GM10248 (cell line): Measurements from ENCODE around the gene ABHD2.

ENCODE experiments used
- CTCF ChIA-PET: fragments of 300-600 bp; sonication (Branson Sonifier 250); formaldehyde crosslinking; extraction: SDS; loops from one replicate; lab custom pipeline; 2021; ENCODE audit warnings: antibody characterized with exemption; lab: Yijun Ruan, JAX
- POLR2A ChIA-PET: fragments of 350-650 bp; sonication (Branson Sonifier 250); formaldehyde crosslinking; extraction: SDS; loops from one replicate; lab custom pipeline; 2020; ENCODE audit warnings: antibody characterized with exemption; lab: Yijun Ruan, JAX
- DNase-seq: peaks from one replicate; pipeline ENCODE4 v3.0.0; 2012; ENCODE audit errors: extremely low spot score
- CTCF ChIP-seq: IDR thresholded peaks from 2 replicates; pipeline ENCODE4 v1.5.1; 2012; ENCODE audit warnings: mild to moderate bottlenecking, low read depth; ENCODE audit errors: extremely low read depth, missing control alignments, control extremely low read depth

The ABHD2 gene

GRCh38 chr15:89074402-89075012 is 13.7 kb upstream of the ABHD2 start:
- DNase-seq = no peak
- POLR2A ChIA-PET = no interaction called here
- TF ChIP-seq CTCF = no peak
- CTCF ChIA-PET = interaction anchor here (0.6 to 5.6 kb wide), 8 partner anchors 10 to 170 kb away, joined by 3 to 29 read pairs (median 3); no protein-coding TSS in a partner anchor

- CTCF ChIA-PET = interaction anchor here (0.6 to 5.6 kb wide), 8 partner anchors 9 to 170 kb away, joined by 3 to 29 read pairs (median 3); no protein-coding TSS in a partner anchor
- TF ChIP-seq CTCF = no peak
- POLR2A ChIA-PET = no interaction called here
- DNase-seq = no peak
Measured at GRCh38 chr15:89075101-89075640, 13.1 kb upstream of the ABHD2 start.

GRCh38 chr15:89075846-89076245 is 12.4 kb upstream of the ABHD2 start:
- DNase-seq = no peak
- CTCF ChIA-PET = interaction anchor here (0.9 to 5.6 kb wide), 2 partner anchors 18 to 95 kb away, joined by 3 to 29 read pairs; no protein-coding TSS in a partner anchor
- POLR2A ChIA-PET = no interaction called here
- TF ChIP-seq CTCF = no peak

GRCh38 chr15:89077750-89078149 is 10.5 kb upstream of the ABHD2 start:
- ChIA-PET CTCF (interaction anchor here (1.0 to 1.7 kb wide), 5 partner anchors 9 to 20 kb away, joined by 3 to 7 read pairs (median 4); no protein-coding TSS in a partner anchor), POLR2A (no interaction called here)
- DNase-seq = no peak
- TF ChIP-seq CTCF = no peak

- POLR2A ChIA-PET = no interaction called here
- TF ChIP-seq CTCF = no peak
- CTCF ChIA-PET = interaction anchor here (0.7 to 1.6 kb wide), 6 partner anchors 10 to 50 kb away, joined by 3 to 7 read pairs (median 3); no protein-coding TSS in a partner anchor
- DNase-seq = no peak
Measured at GRCh38 chr15:89078851-89079810, 9.1 kb upstream of the ABHD2 start.

GRCh38 chr15:89081878-89082277 is 6.4 kb upstream of the ABHD2 start:
- ChIA-PET POLR2A (no interaction called here), CTCF (no interaction called here)
- no peak for TF ChIP-seq CTCF
- no peak for DNase-seq
